HG03354 (cell line): ENCODE measurements around the gene NACC2.
"Not testable (repeated sequence)": the region's sequence is repeated elsewhere in the genome, so short reads cannot be mapped to it uniquely, and the experiment has no call there.

ENCODE experiments used
- ATAC-seq: cut with Tn5 transposase; IDR thresholded peaks from one replicate; pipeline ENCODE4 v1.9.1; 2021; ENCODE audit warnings: mild to moderate bottlenecking; ENCODE audit not compliant: unreplicated experiment, poor library complexity, severe bottlenecking

The NACC2 gene

DNA sequence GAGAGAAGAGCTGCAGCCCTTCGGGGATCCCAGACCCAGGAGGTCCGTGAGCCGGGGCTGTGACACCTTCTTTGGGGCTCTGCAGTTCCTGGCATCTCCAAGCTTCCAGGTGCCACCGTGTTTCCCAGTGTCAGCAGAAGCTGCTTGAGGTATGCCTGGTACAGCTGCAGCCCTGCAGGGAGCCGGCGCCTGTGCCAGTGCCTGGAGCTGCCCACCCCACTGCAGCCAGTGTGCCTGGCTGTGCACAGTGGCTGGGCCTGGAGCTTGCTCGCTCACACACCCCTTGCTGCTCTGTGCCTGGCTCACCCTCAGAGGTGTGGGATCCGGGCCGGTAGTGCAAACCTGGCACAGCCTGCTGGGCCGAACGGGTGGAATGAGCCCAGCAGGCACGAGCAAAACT is 65.5 kb downstream of the NACC2 start:
- ATAC-seq, result no peak

- no peak for ATAC-seq
Observed at GRCh38 chr9:136028760-136029470, 66.2 kb downstream of the NACC2 start.

DNA sequence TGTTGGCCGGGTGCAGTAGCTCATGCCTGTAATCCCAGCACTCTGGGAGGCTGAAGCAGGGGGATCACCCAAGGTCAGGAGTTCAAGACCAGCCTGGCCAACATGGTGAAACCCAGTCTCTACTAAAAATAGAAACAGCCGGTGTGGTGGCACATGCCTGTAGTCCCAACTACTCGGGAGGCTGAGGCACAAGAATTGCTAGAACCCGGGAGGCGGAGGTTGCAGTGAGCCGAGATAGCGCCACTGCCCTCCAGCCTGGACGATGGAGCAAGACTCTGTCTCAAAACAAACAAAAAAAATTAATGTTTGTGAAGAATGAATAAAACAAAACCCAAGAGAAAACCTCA is 68.2 kb downstream of the NACC2 start:
- ATAC-seq, result not testable (repeated sequence)

DNA sequence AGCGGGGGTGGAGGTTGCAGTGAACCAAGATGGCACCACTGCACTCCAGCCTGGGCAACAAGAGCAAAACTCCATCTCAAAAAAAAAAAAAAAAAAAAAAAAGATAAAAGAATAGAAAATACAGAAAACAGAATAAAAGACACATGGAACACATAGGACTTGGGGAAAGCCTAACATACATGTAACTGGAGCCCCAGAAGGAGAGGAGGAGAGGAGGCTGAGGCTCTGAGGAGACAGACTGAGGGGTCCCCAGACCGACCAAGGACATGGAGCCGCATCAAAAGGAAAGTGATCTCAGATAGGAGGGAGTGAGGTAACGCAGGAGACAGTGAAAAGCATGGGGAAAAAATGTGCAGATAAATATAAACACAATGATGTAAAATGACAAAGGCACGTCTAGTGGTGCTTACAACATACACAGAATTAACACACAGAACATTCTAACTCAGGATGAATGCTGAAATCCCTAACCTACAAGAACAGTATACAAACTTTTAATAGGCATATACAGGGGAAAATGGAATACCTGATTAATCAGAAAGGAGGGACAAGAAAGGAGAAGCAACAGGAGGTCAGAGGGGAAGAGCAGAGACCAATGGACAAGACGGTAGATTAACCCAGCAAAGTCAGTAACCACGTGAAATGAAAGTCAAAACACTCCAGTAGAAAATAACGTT is 68.7 kb downstream of the NACC2 start:
- ATAC-seq, result no peak

DNA sequence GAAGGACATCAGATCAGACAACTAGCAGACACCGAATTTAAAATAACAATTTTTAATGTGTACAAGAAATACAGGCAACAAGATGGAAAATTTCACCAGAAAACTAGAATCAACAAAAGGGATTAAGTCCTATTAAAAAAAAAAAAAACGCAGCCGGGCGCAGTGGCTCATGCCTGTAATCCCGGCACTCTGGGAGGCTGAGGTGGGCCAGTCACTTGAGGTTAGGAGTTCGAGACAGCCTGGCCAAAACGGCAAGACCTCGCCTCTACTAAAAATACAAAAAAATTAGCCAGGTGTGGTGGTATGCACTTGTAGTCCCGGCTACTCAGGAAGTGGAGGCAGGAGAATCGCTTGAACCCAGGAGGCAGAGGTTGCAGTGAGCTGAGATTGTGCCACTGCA is 69.6 kb downstream of the NACC2 start:
- no peak for ATAC-seq

DNA sequence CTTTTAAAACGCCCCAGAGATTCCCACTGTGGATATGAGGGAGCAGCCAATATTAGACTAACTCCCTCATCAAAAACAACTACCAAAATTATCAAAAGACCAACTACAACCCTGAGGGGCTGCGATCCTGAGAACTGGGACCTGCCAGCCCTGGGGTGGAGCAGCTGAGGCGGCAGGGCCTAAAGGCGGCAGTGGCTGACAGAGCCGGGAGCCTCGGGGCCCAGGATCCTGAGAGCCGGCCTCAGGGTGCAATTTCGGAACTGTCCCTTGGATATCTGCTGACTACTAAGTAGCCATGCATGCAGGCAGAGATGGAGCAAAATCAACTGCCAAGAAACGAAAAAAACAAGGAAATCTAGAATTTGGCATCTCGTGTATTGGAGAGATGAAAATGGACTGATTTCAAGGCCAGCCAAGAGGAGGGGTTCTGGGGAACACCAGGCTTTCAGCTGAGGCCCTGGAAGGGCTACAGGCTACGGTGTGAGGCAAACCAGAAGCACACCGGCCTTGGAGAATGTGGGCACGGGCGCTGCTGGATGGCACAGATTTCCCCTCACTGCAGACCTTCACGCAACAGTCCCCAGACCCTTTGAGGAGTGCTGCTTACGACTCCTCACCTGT is 70.3 kb downstream of the NACC2 start:
- ATAC-seq, result no peak

GRCh38 chr9:136024286-136024685 is 70.8 kb downstream of the NACC2 start:
- ATAC-seq, result no peak

GRCh38 chr9:136023410-136024225 is 71.5 kb downstream of the NACC2 start:
- no peak for ATAC-seq

DNA sequence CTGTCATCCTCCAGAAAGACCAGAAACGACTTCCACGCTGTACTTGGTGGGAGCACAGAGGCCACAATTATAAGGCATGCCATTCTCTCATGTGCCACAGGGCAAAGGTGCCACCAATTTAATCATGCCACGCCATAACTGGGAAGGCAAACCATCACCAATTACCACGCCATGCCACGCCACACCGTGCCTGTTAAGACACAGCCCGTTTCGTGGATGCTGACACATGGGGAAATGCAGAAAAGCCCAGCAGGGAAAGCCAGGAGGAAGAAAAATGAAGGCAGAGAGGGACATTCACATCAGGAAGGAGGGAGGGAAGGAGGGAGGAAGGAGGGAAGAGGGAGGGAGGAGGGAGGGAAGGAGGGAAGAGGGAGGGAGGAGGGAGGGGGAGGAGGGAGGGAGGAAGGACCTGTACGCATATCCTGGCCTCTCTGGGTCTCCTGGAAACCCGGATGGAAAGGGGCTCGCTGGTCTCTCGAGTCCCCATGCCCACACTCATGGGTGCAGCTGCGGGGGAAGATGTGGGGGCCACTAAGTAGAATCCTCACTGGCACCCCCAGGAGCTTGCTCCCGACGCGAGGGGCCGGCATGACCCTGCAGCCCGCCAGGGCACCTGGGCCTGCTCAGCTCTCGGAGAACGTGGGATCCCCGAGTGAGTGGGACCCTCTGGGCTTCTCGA is 72.2 kb downstream of the NACC2 start:
- no peak for ATAC-seq

DNA sequence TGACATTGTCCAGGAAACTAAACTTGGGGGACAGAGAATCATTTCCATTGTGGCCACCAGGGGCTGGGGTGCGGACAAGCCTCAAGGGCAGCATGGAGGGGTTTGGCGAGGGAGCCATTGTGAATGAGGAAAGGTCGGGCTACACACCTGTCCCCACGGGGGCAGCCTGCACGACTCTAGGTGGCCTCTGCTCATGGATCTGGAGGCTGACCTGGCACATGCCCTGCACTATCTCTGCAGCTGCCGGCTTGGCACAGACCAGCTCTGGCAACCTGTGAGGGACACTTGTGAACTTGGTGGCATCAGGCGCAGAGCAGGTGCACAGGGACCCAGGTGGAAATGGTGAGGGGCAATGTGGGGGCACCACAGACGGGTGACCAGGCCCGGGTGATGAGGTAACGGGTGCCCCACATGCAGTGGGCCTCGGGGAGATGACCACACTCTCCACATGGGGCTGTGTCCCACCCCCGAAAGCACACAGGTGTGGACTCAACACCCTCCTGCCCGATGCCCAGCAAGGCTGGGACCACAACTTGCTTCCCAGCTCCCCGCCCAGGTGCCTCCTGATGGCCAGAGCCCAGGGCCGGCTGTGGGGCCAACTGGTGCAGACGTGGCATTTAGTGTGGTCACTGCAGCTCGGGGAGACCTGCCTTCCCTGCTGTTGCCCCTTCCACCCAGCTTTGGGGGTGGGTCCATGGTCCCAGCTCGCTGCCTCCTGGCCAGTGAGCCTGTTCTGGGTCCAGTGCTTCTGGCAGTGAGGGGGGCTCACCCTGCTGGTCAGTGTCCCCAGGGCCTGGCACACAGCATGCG is 73.0 kb downstream of the NACC2 start:
- no peak for ATAC-seq

GRCh38 chr9:136021171-136021871 is 73.8 kb downstream of the NACC2 start:
- no peak for ATAC-seq

- ATAC-seq, result no peak
Observed at GRCh38 chr9:136020671-136021070, 74.4 kb downstream of the NACC2 start.

- no peak for ATAC-seq
Observed at GRCh38 chr9:136020206-136020605, 74.9 kb downstream of the NACC2 start.

GRCh38 chr9:136019681-136020060 is 75.4 kb downstream of the NACC2 start:
- no peak for ATAC-seq

- no peak for ATAC-seq
Observed at GRCh38 chr9:136019041-136019680, 75.9 kb downstream of the NACC2 start.

GRCh38 chr9:136018257-136019031 is 76.6 kb downstream of the NACC2 start:
- ATAC-seq, result no peak
